Left colon (tissue), 2 donors: ENCODE data around the gene ASIC3. TPM values are rescaled to one million over a fixed set of nuclear protein-coding genes. Genes with fewer than 3 reads are reported as not detected.
"Not testable (repeated sequence)": the region's sequence is repeated elsewhere in the genome, so short reads cannot be mapped to it uniquely, and the experiment has no call there.

Experiments
- ATAC-seq: fragments of 200-7000 bp; cut with Tn5 transposase; one replicate; pipeline ENCODE4 v1.9.1; 2020; ENCODE audit warnings: mild to moderate bottlenecking, moderate library complexity
- DNase-seq, 2 donors: peaks; one replicate each; pipeline ENCODE4 v3.0.0-alpha.2; 2020
- intact Hi-C, 2 donors: fragments of 100-400 bp; cut with DNase I in 1 of 2; cut with micrococcal nuclease in 1 of 2; formaldehyde crosslinking; loops; one replicate each; pipeline versions ENCODE4 v1.11.2 to v1.14.0; 2022; cut with DNase I, micrococcal nuclease
- long read RNA-seq: library from polyadenylated mRNA; unstranded; transcript quantifications from one replicate; pipeline ENCODE4 v2.0.0, GENCODE V29; 2021
- total RNA-seq, 2 donors: library from RNA; stranded (reverse); fragmentation: NEBNext Ultra II Directional; extraction: Animal tissue kit (Norgen Biotek cat#: 25700); gene quantifications; one replicate each; pipeline ENCODE4 v1.2.1, GENCODE V29; 2021
- donor health status: DM: no; HTN: no; CAD: no.
- donor health status: DM: yes; HTN: yes; CAD: no.

The ASIC3 gene
- total RNA-seq = 1 to 10 TPM; 1.4 to 2.3 TPM
- long read RNA-seq, partial matches to known transcripts = 0 of 1 reads
- long read RNA-seq, other reads (novel, unspliced or antisense) = 0 of 1 reads

- intact Hi-C loops = no loop called here
- DNase-seq = no peak
- no peak for ATAC-seq
Observed at GRCh38 chr7:151047976-151048815, at the start of gene ASIC3. Gene ASIC3 (plus strand): TSS chr7:151048531. CDS start chr7:151048886, 355 bp downstream.

GRCh38 chr7:150999001-150999400 is 49.3 kb upstream of the ASIC3 start:
- intact Hi-C loops = no loop called here
- ATAC-seq (no peak), DNase-seq (no peak)

- ATAC-seq (no peak), DNase-seq (no peak)
- intact Hi-C loops = no loop called here
Observed at GRCh38 chr7:150999497-151000230, 48.7 kb upstream of the ASIC3 start.

GRCh38 chr7:151000897-151001495 is 47.3 kb upstream of the ASIC3 start:
- DNase-seq (no peak), ATAC-seq (no peak)
- intact Hi-C loops = no loop called here

- no peak for DNase-seq
Observed at GRCh38 chr7:151001546-151001945, 46.8 kb upstream of the ASIC3 start.

GRCh38 chr7:151003572-151003971 is 44.8 kb upstream of the ASIC3 start:
- intact Hi-C loops = no loop called here
- peak; percentile 62 for ATAC-seq
- no peak for DNase-seq

More at GRCh38 chr7:151001546-151001945, 46.8 kb upstream of the ASIC3 start:
- ATAC-seq = no peak
- intact Hi-C loops = no loop called here

GRCh38 chr7:151005566-151005965 is 42.8 kb upstream of the ASIC3 start:
- no peak for ATAC-seq
- no peak for DNase-seq
- intact Hi-C loops = no loop called here

- intact Hi-C loops = no loop called here
- ATAC-seq = no peak
- no peak for DNase-seq
Observed at GRCh38 chr7:151006590-151007300, 41.6 kb upstream of the ASIC3 start.

GRCh38 chr7:151007469-151007898 is 40.8 kb upstream of the ASIC3 start:
- intact Hi-C loops = no loop called here
- DNase-seq (no peak), ATAC-seq (no peak)

GRCh38 chr7:151008143-151008510 is 40.2 kb upstream of the ASIC3 start:
- ATAC-seq = no peak
- intact Hi-C loops = no loop called here
- DNase-seq = no peak

GRCh38 chr7:151008511-151009323 is 39.6 kb upstream of the ASIC3 start:
- intact Hi-C loops = no loop called here
- DNase-seq (peak; percentile 53 to 81), ATAC-seq (peak; percentile 33)

GRCh38 chr7:151009327-151010036 is 38.8 kb upstream of the ASIC3 start:
- DNase-seq = no peak
- intact Hi-C loops = no loop called here
- no peak for ATAC-seq

GRCh38 chr7:151010037-151010306 is 38.4 kb upstream of the ASIC3 start:
- DNase-seq = no peak
- ATAC-seq = no peak
- intact Hi-C loops = no loop called here

GRCh38 chr7:151010307-151011096 is 37.8 kb upstream of the ASIC3 start:
- no peak for DNase-seq
- peak; percentile 12 for ATAC-seq
- intact Hi-C loops = no loop called here

GRCh38 chr7:151011097-151011409 is 37.3 kb upstream of the ASIC3 start:
- DNase-seq (no peak), ATAC-seq (no peak)
- intact Hi-C loops = no loop called here

- DNase-seq, intact Hi-C loops: not testable (repeated sequence)
Observed at GRCh38 chr7:151011616-151012015, 36.7 kb upstream of the ASIC3 start.

GRCh38 chr7:151012031-151012692 is 36.2 kb upstream of the ASIC3 start:
- peak; percentile 46 to 74 for DNase-seq
- intact Hi-C loops = no loop called here
- ATAC-seq = peak; percentile 87

More at GRCh38 chr7:151011616-151012015, 36.7 kb upstream of the ASIC3 start:
- ATAC-seq = not testable (repeated sequence)
